WTC11 (cell line): ENCODE data around the gene MIEF1.

Source experiments
- USF2 ChIP-seq: sonication (generic); formaldehyde crosslinking; IDR thresholded peaks from 2 replicates; pipeline ENCODE4 v1.8.1; 2023; ENCODE audit warnings: mild to moderate bottlenecking, missing genetic modification reagents, moderate library complexity
- ZNF281 ChIP-seq: sonication (generic); formaldehyde crosslinking; IDR thresholded peaks from 2 replicates; pipeline ENCODE4 v1.8.0; 2023; ENCODE audit warnings: mild to moderate bottlenecking, missing genetic modification reagents
- TF ChIP-seq, protein P1 (sequence below): fragments of 200-600 bp; IDR thresholded peaks from 2 replicates; pipeline ENCODE4 v1.8.0; 2022; ENCODE audit warnings: antibody characterized with exemption

- no peak for TF ChIP-seq ZNF281 (CRISPR knock-in tag)
- no peak for TF ChIP-seq USF2 (CRISPR knock-in tag)
- TF ChIP-seq, protein P1, sequence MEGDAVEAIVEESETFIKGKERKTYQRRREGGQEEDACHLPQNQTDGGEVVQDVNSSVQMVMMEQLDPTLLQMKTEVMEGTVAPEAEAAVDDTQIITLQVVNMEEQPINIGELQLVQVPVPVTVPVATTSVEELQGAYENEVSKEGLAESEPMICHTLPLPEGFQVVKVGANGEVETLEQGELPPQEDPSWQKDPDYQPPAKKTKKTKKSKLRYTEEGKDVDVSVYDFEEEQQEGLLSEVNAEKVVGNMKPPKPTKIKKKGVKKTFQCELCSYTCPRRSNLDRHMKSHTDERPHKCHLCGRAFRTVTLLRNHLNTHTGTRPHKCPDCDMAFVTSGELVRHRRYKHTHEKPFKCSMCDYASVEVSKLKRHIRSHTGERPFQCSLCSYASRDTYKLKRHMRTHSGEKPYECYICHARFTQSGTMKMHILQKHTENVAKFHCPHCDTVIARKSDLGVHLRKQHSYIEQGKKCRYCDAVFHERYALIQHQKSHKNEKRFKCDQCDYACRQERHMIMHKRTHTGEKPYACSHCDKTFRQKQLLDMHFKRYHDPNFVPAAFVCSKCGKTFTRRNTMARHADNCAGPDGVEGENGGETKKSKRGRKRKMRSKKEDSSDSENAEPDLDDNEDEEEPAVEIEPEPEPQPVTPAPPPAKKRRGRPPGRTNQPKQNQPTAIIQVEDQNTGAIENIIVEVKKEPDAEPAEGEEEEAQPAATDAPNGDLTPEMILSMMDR: no peak
These were observed 44.3 kb upstream of the MIEF1 start for GRCh38 chr22:39457556-39458443.
